ENCODE measurements around the gene NISCH.

GRCh38 chr3:52479037-52479876 lies 23.9 kb downstream of the NISCH start:
- TF ChIP-seq RAD21 (IDR thresholded peaks at IDR 0.05; ENCODE audit: low read depth), result no peak
- TF ChIP-seq CEBPB (IDR thresholded peaks at IDR 0.05), result no peak
- no peak for TF ChIP-seq ZBTB7A (IDR thresholded peaks at IDR 0.05; ENCODE audit: low read depth)
- TF ChIP-seq EP300 (IDR thresholded peaks at IDR 0.05; ENCODE audit: borderline replicate concordance), result no peak
- TF ChIP-seq MAX (IDR thresholded peaks at IDR 0.05), result no peak

All from Ishikawa (cell line).